Dendritic cell treated with granulocyte-macrophage colony-stimulating factor and Interleukin-4, amounts not matched to agents 40 ng/mL and 50 ng/mL, for 4 days (primary cell): ENCODE measurements around the gene STAMBPL1.

Source experiments
- H3K27ac Mint-ChIP-seq: one replicate; pipeline ENCODE4 v1.8.0; 2022; ENCODE audit warnings: mild to moderate bottlenecking, mixed read lengths
- H3K27me3 Mint-ChIP-seq: one replicate; pipeline ENCODE4 v1.8.0; 2022; ENCODE audit warnings: mild to moderate bottlenecking, mixed read lengths
- H3K36me3 Mint-ChIP-seq: one replicate; pipeline ENCODE4 v1.8.0; 2022; ENCODE audit warnings: low read depth, mixed read lengths
- H3K4me1 Mint-ChIP-seq: one replicate; pipeline ENCODE4 v1.8.0; 2022; ENCODE audit warnings: low read depth, mixed read lengths
- H3K4me3 Mint-ChIP-seq: one replicate; pipeline ENCODE4 v1.8.0; 2022; ENCODE audit warnings: mild to moderate bottlenecking, moderate library complexity, mixed read lengths
- H3K9me3 Mint-ChIP-seq: one replicate; pipeline ENCODE4 v1.8.0; 2022; ENCODE audit warnings: mixed read lengths
- intact Hi-C: fragments of 100-400 bp; cut with micrococcal nuclease; formaldehyde crosslinking; loops from one replicate; pipeline ENCODE4 v1.15.0; 2022

STAMBPL1 gene

GRCh38 chr10:88908194-88908593 lies 28.1 kb downstream of the STAMBPL1 start:
- H3K4me3 Mint-ChIP-seq, result no peak overlapping the region
- intact Hi-C loops, result no loop called here
- H3K27ac Mint-ChIP-seq, result no peak overlapping the region
- no peaks in the 10 kb centered on the region for H3K27me3 Mint-ChIP-seq
- H3K4me1 Mint-ChIP-seq, result no peaks in the 10 kb centered on the region
- peaks cover 69% of the 10 kb centered on the region for H3K36me3 Mint-ChIP-seq
- H3K9me3 Mint-ChIP-seq, result no peaks in the 10 kb centered on the region

GRCh38 chr10:88911116-88911515 lies 31.1 kb downstream of the STAMBPL1 start:
- H3K4me1 Mint-ChIP-seq, result peaks cover 8% of the 10 kb centered on the region
- no peaks in the 10 kb centered on the region for H3K9me3 Mint-ChIP-seq
- H3K27ac Mint-ChIP-seq, result no peak overlapping the region
- no peak overlapping the region for H3K4me3 Mint-ChIP-seq
- no peaks in the 10 kb centered on the region for H3K27me3 Mint-ChIP-seq
- peaks cover 52% of the 10 kb centered on the region for H3K36me3 Mint-ChIP-seq
- intact Hi-C loops, result no loop called here

- Mint-ChIP-seq H3K27me3 (no peaks in the 10 kb centered on the region), H3K9me3 (no peaks in the 10 kb centered on the region), H3K4me1 (peaks cover 9% of the 10 kb centered on the region), H3K4me3 (no peak overlapping the region), H3K36me3 (peaks cover 53% of the 10 kb centered on the region), H3K27ac (no peak overlapping the region)
- intact Hi-C loops, result no loop called here
These were observed 31.8 kb downstream of the STAMBPL1 start for GRCh38 chr10:88911851-88912250.

- intact Hi-C loops, result no loop called here
- H3K9me3 Mint-ChIP-seq, result no peaks in the 10 kb centered on the region
- H3K4me3 Mint-ChIP-seq, result no peak overlapping the region
- H3K27me3 Mint-ChIP-seq, result no peaks in the 10 kb centered on the region
- no peak overlapping the region for H3K27ac Mint-ChIP-seq
- H3K36me3 Mint-ChIP-seq, result peaks cover 46% of the 10 kb centered on the region
- H3K4me1 Mint-ChIP-seq, result peaks cover 9% of the 10 kb centered on the region
These were observed 33.1 kb downstream of the STAMBPL1 start for GRCh38 chr10:88913127-88913526.

- H3K36me3 Mint-ChIP-seq, result peaks cover 39% of the 10 kb centered on the region
- no peaks in the 10 kb centered on the region for H3K27me3 Mint-ChIP-seq
- H3K4me1 Mint-ChIP-seq, result peaks cover 9% of the 10 kb centered on the region
- no peak overlapping the region for H3K27ac Mint-ChIP-seq
- no peaks in the 10 kb centered on the region for H3K9me3 Mint-ChIP-seq
- intact Hi-C loops, result no loop called here
- no peak overlapping the region for H3K4me3 Mint-ChIP-seq
These were observed 33.7 kb downstream of the STAMBPL1 start for GRCh38 chr10:88913788-88914187.

- no peaks in the 10 kb centered on the region for H3K9me3 Mint-ChIP-seq
- H3K4me1 Mint-ChIP-seq, result peaks cover 9% of the 10 kb centered on the region
- no peaks in the 10 kb centered on the region for H3K27me3 Mint-ChIP-seq
- H3K36me3 Mint-ChIP-seq, result peaks cover 38% of the 10 kb centered on the region
- no peak overlapping the region for H3K4me3 Mint-ChIP-seq
- intact Hi-C loops, result no loop called here
- H3K27ac Mint-ChIP-seq, result no peak overlapping the region
These were observed 35.7 kb downstream of the STAMBPL1 start for GRCh38 chr10:88915781-88916180.

GRCh38 chr10:88916231-88916630 lies 36.2 kb downstream of the STAMBPL1 start:
- peaks cover 37% of the 10 kb centered on the region for H3K36me3 Mint-ChIP-seq
- no peaks in the 10 kb centered on the region for H3K9me3 Mint-ChIP-seq
- H3K4me3 Mint-ChIP-seq, result no peak overlapping the region
- no peak overlapping the region for H3K27ac Mint-ChIP-seq
- intact Hi-C loops, result no loop called here
- no peaks in the 10 kb centered on the region for H3K27me3 Mint-ChIP-seq
- peaks cover 9% of the 10 kb centered on the region for H3K4me1 Mint-ChIP-seq

GRCh38 chr10:88916986-88917385 lies 36.9 kb downstream of the STAMBPL1 start:
- peaks cover 9% of the 10 kb centered on the region for H3K4me1 Mint-ChIP-seq
- H3K27ac Mint-ChIP-seq, result no peak overlapping the region
- H3K36me3 Mint-ChIP-seq, result peaks cover 35% of the 10 kb centered on the region
- no peaks in the 10 kb centered on the region for H3K27me3 Mint-ChIP-seq
- intact Hi-C loops, result no loop called here
- no peaks in the 10 kb centered on the region for H3K9me3 Mint-ChIP-seq
- H3K4me3 Mint-ChIP-seq, result no peak overlapping the region

- peaks cover 34% of the 10 kb centered on the region for H3K36me3 Mint-ChIP-seq
These were observed 38.3 kb downstream of the STAMBPL1 start for GRCh38 chr10:88918191-88918905.

GRCh38 chr10:88919041-88919440 lies 39.0 kb downstream of the STAMBPL1 start:
- Mint-ChIP-seq H3K36me3 (peaks cover 41% of the 10 kb centered on the region), H3K27me3 (no peaks in the 10 kb centered on the region), H3K27ac (no peak overlapping the region), H3K4me1 (peaks cover 10% of the 10 kb centered on the region), H3K4me3 (no peak overlapping the region), H3K9me3 (peaks cover 6% of the 10 kb centered on the region)
- intact Hi-C loops, result no loop called here

More at GRCh38 chr10:88918191-88918905, 38.3 kb downstream of the STAMBPL1 start:
- Mint-ChIP-seq H3K27me3 (no peaks in the 10 kb centered on the region), H3K4me1 (peaks cover 9% of the 10 kb centered on the region), H3K4me3 (no peak overlapping the region), H3K9me3 (no peaks in the 10 kb centered on the region), H3K27ac (no peak overlapping the region)
- intact Hi-C loops, result no loop called here

- no peaks in the 10 kb centered on the region for H3K27me3 Mint-ChIP-seq
- intact Hi-C loops, result no loop called here
- no peak overlapping the region for H3K27ac Mint-ChIP-seq
- peaks cover 13% of the 10 kb centered on the region for H3K9me3 Mint-ChIP-seq
- no peak overlapping the region for H3K4me3 Mint-ChIP-seq
- peaks cover 19% of the 10 kb centered on the region for H3K4me1 Mint-ChIP-seq
- H3K36me3 Mint-ChIP-seq, result peaks cover 50% of the 10 kb centered on the region
These were observed 40.2 kb downstream of the STAMBPL1 start for GRCh38 chr10:88920198-88920597.

GRCh38 chr10:88920986-88921593 lies 41.0 kb downstream of the STAMBPL1 start:
- H3K36me3 Mint-ChIP-seq, result peaks cover 43% of the 10 kb centered on the region
- peaks cover 13% of the 10 kb centered on the region for H3K9me3 Mint-ChIP-seq
- H3K4me1 Mint-ChIP-seq, result peaks cover 15% of the 10 kb centered on the region
- no peaks in the 10 kb centered on the region for H3K27me3 Mint-ChIP-seq
- no peak overlapping the region for H3K27ac Mint-ChIP-seq
- no peak overlapping the region for H3K4me3 Mint-ChIP-seq
- intact Hi-C loops, result no loop called here

- Mint-ChIP-seq H3K9me3 (peaks cover 13% of the 10 kb centered on the region), H3K27ac (no peak overlapping the region), H3K4me1 (peaks cover 23% of the 10 kb centered on the region), H3K27me3 (no peaks in the 10 kb centered on the region), H3K4me3 (no peak overlapping the region), H3K36me3 (peaks cover 46% of the 10 kb centered on the region)
- intact Hi-C loops, result no loop called here
These were observed 42.0 kb downstream of the STAMBPL1 start for GRCh38 chr10:88922041-88922440.

- intact Hi-C loops, result no loop called here
- H3K27me3 Mint-ChIP-seq, result no peaks in the 10 kb centered on the region
- H3K36me3 Mint-ChIP-seq, result peaks cover 56% of the 10 kb centered on the region
- H3K9me3 Mint-ChIP-seq, result peaks cover 13% of the 10 kb centered on the region
- no peak overlapping the region for H3K4me3 Mint-ChIP-seq
- H3K4me1 Mint-ChIP-seq, result peaks cover 23% of the 10 kb centered on the region
- H3K27ac Mint-ChIP-seq, result no peak overlapping the region
These were observed 43.5 kb downstream of the STAMBPL1 start for GRCh38 chr10:88923520-88923919.
